ENCODE results near the gene JAG1.
A peak's percentile ranks its signal among the peaks of the same experiment; 100 is the strongest.

JAG1 gene

GRCh38 chr20:10662151-10662550 is 11.6 kb downstream of the JAG1 start:
- in situ Hi-C loops (cut with HindIII; ENCODE audit: low pct_unique_long_range_greater_than_20kb, low sequenced_read_pairs), result no loop called here
- TF ChIP-seq JUND (IDR thresholded peaks at IDR 0.05; ENCODE audit: low read depth), result no peak
- no peak for DNase-seq (ENCODE audit: low read depth in 1 of 2, low spot score in 1 of 2)

- in situ Hi-C loops (cut with HindIII; ENCODE audit: low pct_unique_long_range_greater_than_20kb, low sequenced_read_pairs), result no loop called here
- TF ChIP-seq JUND (IDR thresholded peaks at IDR 0.05; ENCODE audit: low read depth), result no peak
- DNase-seq (ENCODE audit: low read depth in 1 of 2, low spot score in 1 of 2), result no peak
Measured at GRCh38 chr20:10661261-10661660, 12.5 kb downstream of the JAG1 start.

GRCh38 chr20:10660661-10661060 is 13.1 kb downstream of the JAG1 start:
- DNase-seq (ENCODE audit: low read depth in 1 of 2, low spot score in 1 of 2), result no peak
- in situ Hi-C loops (cut with HindIII; ENCODE audit: low pct_unique_long_range_greater_than_20kb, low sequenced_read_pairs), result no loop called here
- no peak for TF ChIP-seq JUND (IDR thresholded peaks at IDR 0.05; ENCODE audit: low read depth)

- in situ Hi-C loops (cut with HindIII; ENCODE audit: low pct_unique_long_range_greater_than_20kb, low sequenced_read_pairs), result no loop called here
- TF ChIP-seq JUND (IDR thresholded peaks at IDR 0.05; ENCODE audit: low read depth), result no peak
- peak in 1 of 2 experiments; percentile 35 for DNase-seq (ENCODE audit: low read depth in 1 of 2, low spot score in 1 of 2)
Measured at GRCh38 chr20:10659651-10660601, 13.9 kb downstream of the JAG1 start.

GRCh38 chr20:10658876-10659632 is 14.7 kb downstream of the JAG1 start:
- TF ChIP-seq JUND (IDR thresholded peaks at IDR 0.05; ENCODE audit: low read depth), result no peak
- in situ Hi-C loops (cut with HindIII; ENCODE audit: low pct_unique_long_range_greater_than_20kb, low sequenced_read_pairs), result no loop called here
- no peak for DNase-seq (ENCODE audit: low read depth in 1 of 2, low spot score in 1 of 2)

- in situ Hi-C loops (cut with HindIII; ENCODE audit: low pct_unique_long_range_greater_than_20kb, low sequenced_read_pairs), result no loop called here
- no peak for DNase-seq (ENCODE audit: low read depth in 1 of 2, low spot score in 1 of 2)
- TF ChIP-seq JUND (IDR thresholded peaks at IDR 0.05; ENCODE audit: low read depth), result no peak
Measured at GRCh38 chr20:10658051-10658823, 15.6 kb downstream of the JAG1 start.

GRCh38 chr20:10657453-10657852 is 16.3 kb downstream of the JAG1 start:
- no peak for TF ChIP-seq JUND (IDR thresholded peaks at IDR 0.05; ENCODE audit: low read depth)
- in situ Hi-C loops (cut with HindIII; ENCODE audit: low pct_unique_long_range_greater_than_20kb, low sequenced_read_pairs), result no loop called here
- no peak for DNase-seq (ENCODE audit: low read depth in 1 of 2, low spot score in 1 of 2)

GRCh38 chr20:10655720-10656669 is 17.8 kb downstream of the JAG1 start:
- TF ChIP-seq JUND (IDR thresholded peaks at IDR 0.05; ENCODE audit: low read depth), result no peak
- in situ Hi-C loops (cut with HindIII; ENCODE audit: low pct_unique_long_range_greater_than_20kb, low sequenced_read_pairs), result no loop called here
- DNase-seq (ENCODE audit: low read depth in 1 of 2, low spot score in 1 of 2), result no peak

- TF ChIP-seq JUND (IDR thresholded peaks at IDR 0.05; ENCODE audit: low read depth), result no peak
- DNase-seq (ENCODE audit: low read depth in 1 of 2, low spot score in 1 of 2), result peak in 1 of 2 experiments; percentile 67
- in situ Hi-C loops (cut with HindIII; ENCODE audit: low pct_unique_long_range_greater_than_20kb, low sequenced_read_pairs), result no loop called here
Measured at GRCh38 chr20:10654630-10655029, 19.2 kb downstream of the JAG1 start.

- DNase-seq (ENCODE audit: low read depth in 1 of 2, low spot score in 1 of 2), result no peak
- in situ Hi-C loops (cut with HindIII; ENCODE audit: low pct_unique_long_range_greater_than_20kb, low sequenced_read_pairs), result no loop called here
- no peak for TF ChIP-seq JUND (IDR thresholded peaks at IDR 0.05; ENCODE audit: low read depth)
Measured at GRCh38 chr20:10654250-10654610, 19.6 kb downstream of the JAG1 start.

GRCh38 chr20:10653599-10654249 is 20.1 kb downstream of the JAG1 start:
- no peak for TF ChIP-seq JUND (IDR thresholded peaks at IDR 0.05; ENCODE audit: low read depth)
- in situ Hi-C loops (cut with HindIII; ENCODE audit: low pct_unique_long_range_greater_than_20kb, low sequenced_read_pairs), result no loop called here
- DNase-seq (ENCODE audit: low read depth in 1 of 2, low spot score in 1 of 2), result no peak
